SU-DHL-6 (cell line): ENCODE measurements around the gene VSTM2B.

ENCODE experiments used
- EZH2phosphoT487 ChIP-seq: fragments of 200-600 bp; sonication (generic), shearing (Covaris generic); conservative IDR thresholded peaks from 2 replicates; pipeline ENCODE4 v1.6.1; 2018; ENCODE audit warnings: mild to moderate bottlenecking, antibody characterized with exemption, low read length, moderate library complexity, mixed read lengths
- TF ChIP-seq, protein P1 (sequence below): fragments of 200-600 bp; sonication (generic); IDR thresholded peaks from one replicate; pipeline ENCODE4 v1.5.1; 2017; ENCODE audit warnings: antibody characterized with exemption, mild to moderate bottlenecking, low read length, moderate library complexity; ENCODE audit not compliant: insufficient read depth, poor library complexity, severe bottlenecking

DNA sequence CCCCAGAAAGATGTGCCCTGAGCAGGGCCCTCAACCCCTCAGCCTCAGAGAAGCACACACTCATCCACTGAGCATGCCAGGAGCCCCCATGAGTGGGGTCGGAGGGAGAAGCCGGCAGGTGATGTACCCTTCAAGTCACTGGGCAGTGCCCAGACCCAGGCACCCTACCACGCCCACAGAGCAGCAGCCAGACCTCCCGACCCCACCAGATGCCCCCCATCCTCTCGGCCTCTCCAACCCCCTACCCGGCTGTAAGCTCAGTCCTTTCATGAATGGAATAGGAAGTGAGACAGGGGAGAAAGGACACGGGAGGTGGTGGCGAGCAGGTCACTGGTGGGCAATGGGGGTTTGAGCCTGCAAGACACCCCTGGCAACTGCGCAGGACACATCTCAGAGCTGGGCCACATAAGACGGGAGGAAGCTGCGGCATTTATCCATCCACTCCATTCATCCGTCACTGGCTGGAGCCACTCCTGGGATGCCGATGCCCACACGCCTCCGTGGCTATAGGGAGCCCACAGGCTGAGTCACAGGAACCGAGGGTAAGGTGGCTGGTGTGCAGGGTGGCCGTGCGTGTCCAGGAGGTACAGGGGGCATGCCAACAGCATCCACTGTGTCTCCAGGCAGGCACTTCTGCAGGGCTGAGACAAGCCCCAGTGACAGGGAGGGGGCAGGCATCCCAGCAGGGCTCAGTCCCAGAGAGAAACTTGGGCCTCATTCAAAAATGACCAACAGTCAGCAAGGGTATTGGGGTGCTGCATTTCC is 23.8 kb upstream of the VSTM2B start:
- TF ChIP-seq EZH2phosphoT487, result no peak
- TF ChIP-seq, protein P1, sequence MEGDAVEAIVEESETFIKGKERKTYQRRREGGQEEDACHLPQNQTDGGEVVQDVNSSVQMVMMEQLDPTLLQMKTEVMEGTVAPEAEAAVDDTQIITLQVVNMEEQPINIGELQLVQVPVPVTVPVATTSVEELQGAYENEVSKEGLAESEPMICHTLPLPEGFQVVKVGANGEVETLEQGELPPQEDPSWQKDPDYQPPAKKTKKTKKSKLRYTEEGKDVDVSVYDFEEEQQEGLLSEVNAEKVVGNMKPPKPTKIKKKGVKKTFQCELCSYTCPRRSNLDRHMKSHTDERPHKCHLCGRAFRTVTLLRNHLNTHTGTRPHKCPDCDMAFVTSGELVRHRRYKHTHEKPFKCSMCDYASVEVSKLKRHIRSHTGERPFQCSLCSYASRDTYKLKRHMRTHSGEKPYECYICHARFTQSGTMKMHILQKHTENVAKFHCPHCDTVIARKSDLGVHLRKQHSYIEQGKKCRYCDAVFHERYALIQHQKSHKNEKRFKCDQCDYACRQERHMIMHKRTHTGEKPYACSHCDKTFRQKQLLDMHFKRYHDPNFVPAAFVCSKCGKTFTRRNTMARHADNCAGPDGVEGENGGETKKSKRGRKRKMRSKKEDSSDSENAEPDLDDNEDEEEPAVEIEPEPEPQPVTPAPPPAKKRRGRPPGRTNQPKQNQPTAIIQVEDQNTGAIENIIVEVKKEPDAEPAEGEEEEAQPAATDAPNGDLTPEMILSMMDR, result no peak
